Neural cell (in vitro differentiated cells): ENCODE data around the gene DPEP2NB. TPM values are rescaled to one million over a fixed set of nuclear protein-coding genes. Genes with fewer than 3 reads are reported as not detected.

Experiments used
- H2AFZ ChIP-seq: fragments of 200-600, 300-800 bp; sonication (generic), shearing (Covaris generic); 2 replicates; pipeline ENCODE4 v1.6.0; 2014; ENCODE audit warnings: low read depth, mild to moderate bottlenecking, antibody characterized with exemption, low read length, moderate library complexity
- H3F3A ChIP-seq: fragments of 200-600 bp; shearing (Covaris generic); 2 replicates; pipeline ENCODE4 v1.6.1; 2016; ENCODE audit warnings: mild to moderate bottlenecking, moderate library complexity, mixed read lengths, antibody characterized with exemption, low read length; ENCODE audit not compliant: insufficient read depth, poor library complexity, severe bottlenecking
- H3K27ac ChIP-seq: fragments of 200-600, 300-800 bp; sonication (generic), shearing (Covaris generic); 2 replicates; pipeline ENCODE4 v1.5.1; 2014; ENCODE audit warnings: mild to moderate bottlenecking, low read length, moderate library complexity
- H3K27me3 ChIP-seq: fragments of 300-800, 200-600 bp; sonication (generic), shearing (Covaris generic); 2 replicates; pipeline ENCODE4 v1.6.0; 2014; ENCODE audit warnings: mild to moderate bottlenecking, low read depth, low read length, moderate library complexity; ENCODE audit not compliant: insufficient read depth
- H3K36me3 ChIP-seq: fragments of 300-800, 200-600 bp; sonication (generic), shearing (Covaris generic); 2 replicates; pipeline ENCODE4 v1.5.1; 2014; ENCODE audit warnings: mild to moderate bottlenecking, antibody characterized with exemption, low read length, moderate library complexity; ENCODE audit not compliant: insufficient read depth
- H3K4me2 ChIP-seq: fragments of 300-800, 200-600 bp; sonication (generic), shearing (Covaris generic); 2 replicates; pipeline ENCODE4 v1.6.0; 2014; ENCODE audit warnings: mild to moderate bottlenecking, low read length
- H3K4me3 ChIP-seq: fragments of 300-800, 200-600 bp; sonication (generic), shearing (Covaris generic); 2 replicates; pipeline ENCODE4 v1.5.1; 2014; ENCODE audit warnings: mild to moderate bottlenecking, low read length, moderate library complexity
- H3K79me2 ChIP-seq: fragments of 200-600 bp; shearing (Covaris generic); replicated peaks from 2 replicates; pipeline ENCODE4 v1.6.0; 2014; ENCODE audit warnings: mild to moderate bottlenecking, low read length, moderate library complexity; ENCODE audit not compliant: insufficient read depth
- H3K9ac ChIP-seq: fragments of 300-800, 200-600 bp; sonication (generic), shearing (Covaris generic); 2 replicates; pipeline ENCODE4 v1.6.1; 2016; ENCODE audit warnings: mild to moderate bottlenecking, low read length, mixed read lengths
- H3K9me2 ChIP-seq: fragments of 200-600 bp; shearing (Covaris generic); 2 replicates; pipeline ENCODE4 v1.6.1; 2016; ENCODE audit warnings: mild to moderate bottlenecking, low read length, mixed read lengths; ENCODE audit not compliant: insufficient read depth
- H3K9me3 ChIP-seq: fragments of 200-600, 300-800 bp; sonication (generic), shearing (Covaris generic); 2 replicates; pipeline ENCODE4 v1.6.1; 2016; ENCODE audit warnings: mild to moderate bottlenecking, mixed run types, low read length, moderate library complexity, mixed read lengths
- H4K20me1 ChIP-seq: fragments of 200-600 bp; shearing (Covaris generic); 2 replicates; pipeline ENCODE4 v1.6.1; 2016; ENCODE audit warnings: mild to moderate bottlenecking, mixed run types; ENCODE audit not compliant: insufficient read depth
- EP300 ChIP-seq: fragments of 450-650 bp; conservative IDR thresholded peaks from 2 replicates; pipeline ENCODE4 v1.6.1; 2014; ENCODE audit warnings: antibody characterized with exemption, mild to moderate bottlenecking, moderate library complexity; ENCODE audit not compliant: poor library complexity, severe bottlenecking
- EZH2 ChIP-seq: fragments of 200-600, 300-800 bp; shearing (Covaris generic), sonication (generic); IDR thresholded peaks from 2 replicates; pipeline ENCODE4 v1.6.1; 2014; ENCODE audit warnings: antibody characterized with exemption, low read length, borderline replicate concordance, mild to moderate bottlenecking; ENCODE audit not compliant: insufficient read depth, poor library complexity, severe bottlenecking
- MXI1 ChIP-seq: fragments of 450-650 bp; conservative IDR thresholded peaks from 2 replicates; pipeline ENCODE4 v1.6.1; 2014; ENCODE audit warnings: antibody characterized with exemption, mild to moderate bottlenecking; ENCODE audit not compliant: poor library complexity, severe bottlenecking
- POLR2AphosphoS5 ChIP-seq: IDR thresholded peaks from 2 replicates; pipeline ENCODE4 v1.6.1; 2012
- RAD21 ChIP-seq: fragments of 450-650 bp; conservative IDR thresholded peaks from 2 replicates; pipeline ENCODE4 v1.6.1; 2014; ENCODE audit warnings: antibody characterized with exemption, mild to moderate bottlenecking, moderate library complexity
- SMC3 ChIP-seq: fragments of 450-650 bp; conservative IDR thresholded peaks from 2 replicates; pipeline ENCODE4 v1.6.1; 2014; ENCODE audit warnings: antibody characterized with exemption, mild to moderate bottlenecking, moderate library complexity; ENCODE audit not compliant: poor library complexity
- TAF1 ChIP-seq: IDR thresholded peaks from 2 replicates; pipeline ENCODE4 v1.6.1; 2012; ENCODE audit warnings: low read depth
- polyA plus RNA-seq: library from polyadenylated mRNA; depleted of rRNA; stranded (reverse); fragments of >200 nt; gene quantifications from 2 replicates; pipeline ENCODE4 v1.2.3, GENCODE V29; 2014
- TF ChIP-seq, protein P1 (sequence below): IDR thresholded peaks from 2 replicates; pipeline ENCODE4 v1.6.1; 2012; ENCODE audit warnings: borderline replicate concordance
- TF ChIP-seq, protein P2 (sequence below): fragments of 450-650 bp; IDR thresholded peaks from 2 replicates; pipeline ENCODE4 v1.5.1; 2014; ENCODE audit warnings: antibody characterized with exemption, mild to moderate bottlenecking, moderate library complexity; ENCODE audit not compliant: poor library complexity, severe bottlenecking

DPEP2NB gene
- polyA plus RNA-seq, 1 donor from 2014 or later = not detected

DNA sequence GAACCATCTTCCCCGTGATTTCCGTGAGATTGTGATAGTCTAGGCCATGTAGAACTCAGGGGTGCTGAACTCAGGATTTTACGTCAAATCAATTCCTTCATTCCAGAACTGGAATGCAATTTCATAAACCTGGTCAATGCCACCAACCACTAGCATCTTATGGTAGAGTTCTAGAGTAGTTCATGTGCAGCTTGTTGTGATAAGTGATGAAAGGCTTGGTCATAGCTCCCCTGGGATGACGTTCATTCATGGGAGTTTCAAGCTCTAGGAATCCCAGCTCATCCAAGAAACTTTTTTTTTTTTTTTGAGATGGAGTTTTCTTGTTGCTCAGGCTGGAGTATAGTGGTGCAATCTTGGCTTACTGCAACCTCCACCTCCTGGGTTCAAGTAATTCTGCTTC, 12.7 kb downstream of the DPEP2NB start:
- Histone ChIP-seq H4K20me1 (no peaks in the 10 kb centered on the region), H3K27me3 (no peaks in the 10 kb centered on the region), H3K79me2 (no peaks in the 10 kb centered on the region), H3K36me3 (no peaks in the 10 kb centered on the region), H3K9ac (no peak overlapping the region), H3F3A (no peaks in the 10 kb centered on the region), H3K4me3 (no peak overlapping the region), H3K9me3 (no peaks in the 10 kb centered on the region), H3K27ac (no peak overlapping the region), H2AFZ (no peak overlapping the region), H3K4me2 (no peak overlapping the region), H3K9me2 (no peaks in the 10 kb centered on the region)
- TF ChIP-seq EP300 (no peak), TAF1 (no peak), POLR2AphosphoS5 (no peak), EZH2 (no peak), MXI1 (no peak), SMC3 (no peak), RAD21 (no peak)
- TF ChIP-seq, protein P1, sequence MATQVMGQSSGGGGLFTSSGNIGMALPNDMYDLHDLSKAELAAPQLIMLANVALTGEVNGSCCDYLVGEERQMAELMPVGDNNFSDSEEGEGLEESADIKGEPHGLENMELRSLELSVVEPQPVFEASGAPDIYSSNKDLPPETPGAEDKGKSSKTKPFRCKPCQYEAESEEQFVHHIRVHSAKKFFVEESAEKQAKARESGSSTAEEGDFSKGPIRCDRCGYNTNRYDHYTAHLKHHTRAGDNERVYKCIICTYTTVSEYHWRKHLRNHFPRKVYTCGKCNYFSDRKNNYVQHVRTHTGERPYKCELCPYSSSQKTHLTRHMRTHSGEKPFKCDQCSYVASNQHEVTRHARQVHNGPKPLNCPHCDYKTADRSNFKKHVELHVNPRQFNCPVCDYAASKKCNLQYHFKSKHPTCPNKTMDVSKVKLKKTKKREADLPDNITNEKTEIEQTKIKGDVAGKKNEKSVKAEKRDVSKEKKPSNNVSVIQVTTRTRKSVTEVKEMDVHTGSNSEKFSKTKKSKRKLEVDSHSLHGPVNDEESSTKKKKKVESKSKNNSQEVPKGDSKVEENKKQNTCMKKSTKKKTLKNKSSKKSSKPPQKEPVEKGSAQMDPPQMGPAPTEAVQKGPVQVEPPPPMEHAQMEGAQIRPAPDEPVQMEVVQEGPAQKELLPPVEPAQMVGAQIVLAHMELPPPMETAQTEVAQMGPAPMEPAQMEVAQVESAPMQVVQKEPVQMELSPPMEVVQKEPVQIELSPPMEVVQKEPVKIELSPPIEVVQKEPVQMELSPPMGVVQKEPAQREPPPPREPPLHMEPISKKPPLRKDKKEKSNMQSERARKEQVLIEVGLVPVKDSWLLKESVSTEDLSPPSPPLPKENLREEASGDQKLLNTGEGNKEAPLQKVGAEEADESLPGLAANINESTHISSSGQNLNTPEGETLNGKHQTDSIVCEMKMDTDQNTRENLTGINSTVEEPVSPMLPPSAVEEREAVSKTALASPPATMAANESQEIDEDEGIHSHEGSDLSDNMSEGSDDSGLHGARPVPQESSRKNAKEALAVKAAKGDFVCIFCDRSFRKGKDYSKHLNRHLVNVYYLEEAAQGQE = no peak
- TF ChIP-seq, protein P2, sequence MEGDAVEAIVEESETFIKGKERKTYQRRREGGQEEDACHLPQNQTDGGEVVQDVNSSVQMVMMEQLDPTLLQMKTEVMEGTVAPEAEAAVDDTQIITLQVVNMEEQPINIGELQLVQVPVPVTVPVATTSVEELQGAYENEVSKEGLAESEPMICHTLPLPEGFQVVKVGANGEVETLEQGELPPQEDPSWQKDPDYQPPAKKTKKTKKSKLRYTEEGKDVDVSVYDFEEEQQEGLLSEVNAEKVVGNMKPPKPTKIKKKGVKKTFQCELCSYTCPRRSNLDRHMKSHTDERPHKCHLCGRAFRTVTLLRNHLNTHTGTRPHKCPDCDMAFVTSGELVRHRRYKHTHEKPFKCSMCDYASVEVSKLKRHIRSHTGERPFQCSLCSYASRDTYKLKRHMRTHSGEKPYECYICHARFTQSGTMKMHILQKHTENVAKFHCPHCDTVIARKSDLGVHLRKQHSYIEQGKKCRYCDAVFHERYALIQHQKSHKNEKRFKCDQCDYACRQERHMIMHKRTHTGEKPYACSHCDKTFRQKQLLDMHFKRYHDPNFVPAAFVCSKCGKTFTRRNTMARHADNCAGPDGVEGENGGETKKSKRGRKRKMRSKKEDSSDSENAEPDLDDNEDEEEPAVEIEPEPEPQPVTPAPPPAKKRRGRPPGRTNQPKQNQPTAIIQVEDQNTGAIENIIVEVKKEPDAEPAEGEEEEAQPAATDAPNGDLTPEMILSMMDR = no peak

DNA sequence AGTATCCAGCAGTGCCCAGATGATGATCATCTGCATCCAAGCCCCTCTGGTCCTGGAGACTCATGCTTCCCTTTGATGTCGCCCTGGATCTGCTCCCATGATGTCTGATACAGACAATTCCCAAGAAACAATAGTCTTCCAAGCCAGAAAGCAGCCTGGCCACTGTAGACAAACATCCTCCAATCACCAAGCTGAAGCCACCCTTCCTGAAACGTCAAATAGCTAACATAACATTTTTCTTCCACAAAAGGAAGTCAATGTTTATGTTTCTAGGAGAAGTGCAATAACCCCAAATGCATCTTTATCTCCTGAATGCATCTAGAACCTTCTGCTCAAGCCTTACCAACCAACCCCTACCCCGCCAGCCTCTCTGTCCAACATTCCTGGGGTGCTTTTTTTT, 15.3 kb downstream of the DPEP2NB start:
- Histone ChIP-seq H3K36me3 (no peaks in the 10 kb centered on the region), H4K20me1 (no peaks in the 10 kb centered on the region), H3K4me3 (no peak overlapping the region), H3F3A (no peaks in the 10 kb centered on the region), H3K27ac (no peak overlapping the region), H3K9ac (no peak overlapping the region), H2AFZ (no peak overlapping the region), H3K79me2 (no peaks in the 10 kb centered on the region), H3K9me3 (no peaks in the 10 kb centered on the region), H3K9me2 (no peaks in the 10 kb centered on the region), H3K4me2 (no peak overlapping the region), H3K27me3 (no peaks in the 10 kb centered on the region)
- no peak for TF ChIP-seq SMC3
- TF ChIP-seq RAD21 = no peak
- TF ChIP-seq EZH2 = no peak
- no peak for TF ChIP-seq TAF1
- TF ChIP-seq, protein P2 = no peak
